Renal pelvis (tissue), 4 donors: ENCODE results near the gene MAP2K5. TPM values are rescaled to one million over a fixed set of nuclear protein-coding genes. Genes with fewer than 3 reads are reported as not detected.
A peak's percentile ranks its signal among the peaks of the same experiment; 100 is the strongest.

Experiments used
- DNase-seq: peaks from one replicate; pipeline ENCODE4 v3.0.0-alpha.2; 2013
- polyA plus RNA-seq, 3 donors: library from polyadenylated mRNA; unstranded; fragments of 120-200 nt; gene quantifications; one replicate each; pipeline ENCODE4 v1.2.1, GENCODE V29; 2013; ENCODE audit not compliant: insufficient read length in 3 of 3

The MAP2K5 gene
- polyA plus RNA-seq, 3 donors: 19.9 to 22.3 (median 20.9) TPM

GRCh38 chr15:67822537-67823313, 280.2 kb downstream of the MAP2K5 start:
- DNase-seq: no peak

DNA sequence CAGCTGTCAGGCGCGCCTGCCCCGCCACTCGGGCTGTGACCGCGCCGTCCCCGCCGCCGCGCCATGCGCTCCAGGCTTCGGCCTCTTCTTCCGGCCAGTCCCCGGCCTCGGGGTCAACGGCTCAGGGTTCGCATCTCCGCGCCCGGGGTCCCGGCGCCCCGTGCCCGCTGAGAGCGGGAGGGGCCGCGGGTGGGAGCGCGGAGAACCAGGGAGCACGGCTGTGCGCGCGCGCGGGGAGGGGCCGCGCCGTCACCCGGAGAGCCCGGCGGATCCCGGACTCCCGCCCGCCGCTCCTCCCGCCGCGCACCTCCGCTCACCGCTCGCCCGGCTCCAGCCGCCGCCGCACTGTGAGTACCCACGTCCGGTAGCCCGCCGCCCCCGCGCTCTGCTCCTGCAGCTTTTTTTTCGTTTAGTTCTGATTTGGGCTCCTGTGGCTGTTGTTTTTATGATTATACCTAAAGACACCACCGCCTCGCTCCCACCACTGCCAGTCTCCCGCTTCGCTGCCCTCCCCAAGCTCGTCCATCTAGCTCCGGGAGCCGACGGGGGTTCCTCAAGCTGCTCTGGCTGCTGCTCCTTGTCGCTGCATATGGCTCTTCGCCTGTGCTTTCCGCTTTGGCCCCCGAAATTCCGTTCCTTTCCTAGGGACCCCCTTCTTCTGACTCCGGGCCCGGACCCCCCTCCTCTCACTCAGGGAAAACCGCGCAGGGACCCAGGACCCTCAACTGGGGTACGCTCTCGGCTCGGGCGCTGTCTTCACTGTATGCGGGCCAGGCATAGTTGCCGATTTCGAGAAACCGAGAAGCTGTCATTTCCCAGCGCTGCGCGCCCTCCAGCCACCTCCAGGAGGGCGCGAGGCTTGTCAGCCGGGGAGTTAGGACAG, 281.1 kb downstream of the MAP2K5 start:
- no peak for DNase-seq

DNA sequence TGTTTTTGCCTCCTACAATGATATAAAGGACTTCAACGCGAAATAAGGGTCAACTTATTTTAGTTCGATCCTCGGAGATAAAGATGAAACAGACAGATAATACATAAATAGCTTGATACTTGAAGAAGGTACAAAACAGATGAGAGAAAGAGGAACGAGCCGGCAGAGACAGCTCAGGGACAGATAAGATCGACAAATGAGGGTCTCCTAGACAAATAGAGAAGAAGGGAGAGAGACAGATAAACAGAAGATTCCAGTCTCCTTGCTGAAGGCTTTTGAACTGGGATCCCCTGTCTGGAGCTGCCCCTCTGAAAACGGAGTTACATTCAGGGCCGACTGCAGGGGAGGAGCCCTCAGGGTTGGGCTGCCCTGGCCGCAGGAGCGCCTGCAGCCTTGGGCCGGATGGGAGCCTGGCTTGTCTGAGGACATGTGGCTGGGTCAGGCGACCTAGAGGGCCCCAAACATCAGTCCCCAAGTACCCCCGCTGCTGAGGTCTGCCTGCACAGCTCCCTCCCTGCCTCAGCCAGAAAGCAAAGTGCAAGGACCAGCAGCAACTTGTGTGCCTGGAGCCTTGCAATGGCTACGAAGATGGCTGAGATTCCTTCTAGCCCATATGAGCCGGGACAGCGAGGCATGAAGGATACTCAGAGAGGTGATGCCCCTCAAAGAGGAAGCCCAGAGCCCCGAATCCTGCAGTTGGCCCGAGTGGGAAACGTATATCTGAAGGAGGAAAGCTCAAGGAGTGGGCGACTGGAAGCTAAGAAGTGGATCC, 281.9 kb downstream of the MAP2K5 start:
- DNase-seq: no peak

- DNase-seq: no peak
These were observed 282.7 kb downstream of the MAP2K5 start, which contains the start of gene SKOR1 for GRCh38 chr15:67824976-67825880. SKOR1 (plus strand) TSS chr15:67825509; CDS start chr15:67825603, 94 bp downstream.

- DNase-seq: no peak
These were observed 283.6 kb downstream of the MAP2K5 start for GRCh38 chr15:67825881-67826716.

- no peak for DNase-seq
These were observed 284.4 kb downstream of the MAP2K5 start for GRCh38 chr15:67826717-67827561.

DNA sequence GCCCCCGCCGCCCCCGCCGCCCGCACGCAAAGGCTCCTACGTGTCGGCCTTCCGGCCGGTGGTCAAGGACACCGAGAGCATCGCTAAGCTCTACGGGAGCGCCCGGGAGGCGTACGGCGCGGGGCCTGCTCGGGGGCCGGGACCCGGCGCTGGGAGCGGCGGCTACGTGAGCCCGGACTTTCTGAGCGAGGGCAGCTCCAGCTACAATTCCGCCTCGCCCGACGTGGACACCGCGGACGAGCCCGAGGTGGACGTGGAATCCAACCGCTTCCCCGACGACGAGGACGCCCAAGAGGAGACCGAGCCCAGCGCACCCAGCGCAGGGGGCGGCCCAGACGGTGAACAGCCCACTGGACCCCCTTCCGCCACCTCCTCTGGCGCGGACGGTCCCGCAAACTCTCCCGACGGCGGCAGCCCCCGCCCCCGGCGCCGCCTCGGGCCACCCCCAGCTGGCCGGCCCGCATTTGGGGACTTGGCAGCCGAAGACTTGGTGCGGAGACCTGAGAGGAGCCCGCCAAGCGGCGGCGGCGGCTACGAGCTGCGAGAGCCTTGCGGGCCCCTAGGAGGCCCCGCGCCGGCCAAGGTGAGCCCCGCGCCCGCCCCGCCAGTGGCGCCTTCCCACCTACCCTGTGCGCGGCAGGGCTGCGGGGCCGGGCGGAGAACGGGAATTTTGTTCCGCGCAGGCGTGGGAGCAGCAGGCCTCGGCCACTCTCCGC, 285.2 kb downstream of the MAP2K5 start:
- no peak for DNase-seq

GRCh38 chr15:67828278-67828968, 285.9 kb downstream of the MAP2K5 start:
- no peak for DNase-seq

- no peak for DNase-seq
These were observed 286.6 kb downstream of the MAP2K5 start for GRCh38 chr15:67828969-67829646.

DNA sequence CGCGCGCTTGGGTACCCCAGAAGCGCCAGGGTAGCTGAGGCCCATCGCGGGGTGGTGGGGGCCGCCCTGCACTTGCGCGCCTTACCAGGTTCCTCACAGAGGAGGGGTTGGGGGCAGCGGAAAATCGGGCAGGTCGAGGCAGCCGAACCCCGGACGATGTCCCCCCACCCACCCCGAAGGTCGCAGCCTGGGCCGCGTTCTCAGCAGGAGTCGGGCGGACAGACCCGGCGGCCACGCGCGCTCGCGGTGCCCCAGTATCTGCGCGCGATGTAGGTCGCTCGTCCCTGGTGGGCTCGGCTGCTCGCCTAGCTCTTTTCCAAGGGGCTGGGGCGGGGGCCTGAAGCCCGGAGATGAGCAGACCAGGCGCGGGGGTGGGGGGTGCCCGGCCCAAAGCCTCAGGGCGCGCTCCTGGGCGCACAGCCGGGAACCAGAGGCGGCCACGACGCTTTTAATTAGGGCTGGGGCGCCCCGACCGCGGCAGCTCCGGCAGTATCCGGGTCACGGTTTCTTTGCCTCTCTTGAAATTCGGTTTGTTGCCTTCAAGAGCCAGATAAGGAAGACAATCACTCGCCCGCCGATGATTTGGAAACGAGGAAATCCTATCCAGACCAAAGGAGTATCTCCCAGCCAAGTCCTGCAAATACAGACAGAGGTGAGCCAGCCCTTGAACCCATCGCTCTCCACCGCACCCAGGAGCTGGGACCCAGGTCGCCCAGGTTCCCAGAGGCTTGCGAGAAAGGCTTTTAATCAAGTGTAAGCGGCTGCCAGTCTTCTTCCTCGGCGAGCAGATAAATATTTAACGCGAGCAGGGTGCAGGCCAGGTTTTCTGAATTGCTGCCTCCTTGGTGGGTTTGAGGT, 287.4 kb downstream of the MAP2K5 start:
- no peak for DNase-seq

GRCh38 chr15:67831363-67831762, 288.9 kb downstream of the MAP2K5 start:
- no peak for DNase-seq

GRCh38 chr15:67832031-67832551, 289.6 kb downstream of the MAP2K5 start:
- DNase-seq: peak; percentile 52

- no peak for DNase-seq
These were observed 290.6 kb downstream of the MAP2K5 start for GRCh38 chr15:67832897-67833709.

DNA sequence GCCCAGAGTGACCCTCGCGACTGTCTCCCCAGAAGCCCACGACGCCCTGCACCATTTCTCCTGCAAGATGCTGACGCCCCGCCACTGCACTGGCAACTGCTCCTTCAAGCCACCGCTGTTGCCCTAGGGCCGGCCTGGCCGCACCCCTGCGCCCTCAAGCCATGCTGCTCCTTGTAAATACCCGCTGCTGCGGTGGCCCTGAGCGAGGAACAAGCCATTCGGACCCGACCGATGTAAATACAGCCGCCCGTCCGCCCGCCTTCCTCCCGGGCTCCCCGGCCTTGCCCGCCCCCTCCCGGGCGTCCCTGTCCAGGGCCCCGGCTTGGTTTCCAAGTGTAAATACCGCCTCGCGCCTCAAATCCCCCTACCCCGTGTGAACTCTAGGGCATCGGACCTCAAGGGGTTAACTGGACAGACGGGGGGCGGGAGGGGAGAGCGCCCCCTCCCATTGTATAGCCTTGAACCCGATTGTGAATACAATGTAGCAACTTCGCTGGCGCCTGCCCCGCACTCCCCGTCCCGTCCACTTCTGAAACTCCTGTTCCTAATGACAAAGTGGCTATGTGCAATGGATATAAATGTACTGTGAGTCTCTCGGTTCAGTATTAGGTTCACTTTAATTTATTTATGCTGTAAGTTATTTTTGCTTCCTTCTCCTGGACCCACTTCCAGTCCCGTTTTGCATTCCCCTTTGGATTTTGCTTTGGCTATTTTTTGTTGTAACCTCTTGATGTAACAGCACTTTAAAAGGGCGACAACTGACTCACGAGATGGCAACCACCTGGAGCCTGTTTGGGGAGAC, 291.4 kb downstream of the MAP2K5 start:
- DNase-seq: peak; percentile 60
